NOMO-1 treated with dmso at 0.1 percent for 144 hours (cell line): ENCODE measurements around the gene SPDEF.

ENCODE experiments used
- DNase-seq: peaks from one replicate; lab custom pipeline; 2025; ENCODE audit not compliant: unreplicated experiment; lab: John Stamatoyannopoulos, UW

Gene SPDEF

GRCh38 chr6:34556031-34556471 lies at the start of gene SPDEF:
TSS of gene SPDEF (minus strand) at chr6:34556329. CDS start at chr6:34544455, 11,874 bp downstream.
- no peak for DNase-seq

DNA sequence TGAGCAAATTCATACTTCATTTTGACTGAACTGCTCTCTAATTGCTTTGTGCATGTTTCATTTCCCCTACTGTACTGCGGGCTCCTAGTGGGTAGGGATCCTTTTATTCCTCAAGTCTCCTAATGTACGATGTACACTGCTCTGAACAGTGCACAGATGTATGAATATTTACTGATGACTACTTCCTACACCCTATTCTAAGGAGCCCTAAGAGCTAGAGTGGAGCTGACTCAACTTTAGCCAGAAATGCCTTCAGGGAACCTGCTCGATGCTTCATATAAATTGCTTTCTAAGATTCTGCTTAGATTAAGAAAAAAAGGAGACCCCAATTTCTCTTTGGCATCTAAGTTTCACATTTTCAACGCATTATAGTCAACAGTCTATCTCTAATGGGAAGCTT lies 47.6 kb upstream of the SPDEF start:
- DNase-seq = no peak

DNA sequence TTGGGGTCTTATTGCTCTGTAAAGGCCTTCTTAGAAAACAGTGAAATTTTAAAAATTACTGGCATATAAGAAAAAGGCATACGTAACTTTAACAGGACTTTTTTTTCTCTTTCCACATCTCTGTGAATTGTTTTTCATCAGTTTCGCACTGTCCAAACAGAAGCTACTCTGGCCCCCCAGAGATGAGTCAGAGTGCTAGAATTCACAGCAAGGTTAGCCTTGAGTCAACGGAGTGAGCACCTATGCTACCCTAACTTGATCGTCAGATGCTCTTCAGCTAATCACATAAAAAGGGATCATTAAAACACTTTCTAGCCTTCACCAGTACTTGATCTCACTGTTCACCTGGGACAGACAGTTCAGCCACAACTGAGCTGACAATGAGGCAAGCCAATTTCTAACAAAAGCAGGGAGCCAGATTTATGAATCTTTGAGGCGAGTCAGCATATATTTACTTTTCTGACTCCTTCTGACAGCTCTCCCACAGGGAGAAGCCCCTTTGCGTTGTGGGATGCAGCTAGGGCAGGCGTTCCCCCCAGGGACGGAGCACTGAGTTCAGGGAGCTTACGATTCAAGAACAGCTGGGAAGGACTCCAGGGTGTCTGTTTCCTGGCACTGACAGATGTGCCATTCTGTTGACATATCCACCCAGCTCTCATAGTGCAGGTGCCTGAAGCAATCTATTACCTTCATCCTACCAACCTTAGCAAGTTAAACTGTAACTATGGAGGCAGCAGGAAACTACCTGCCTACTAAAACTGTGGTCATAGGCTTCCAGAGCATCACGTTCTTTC lies 46.4 kb upstream of the SPDEF start:
- no peak for DNase-seq

DNA sequence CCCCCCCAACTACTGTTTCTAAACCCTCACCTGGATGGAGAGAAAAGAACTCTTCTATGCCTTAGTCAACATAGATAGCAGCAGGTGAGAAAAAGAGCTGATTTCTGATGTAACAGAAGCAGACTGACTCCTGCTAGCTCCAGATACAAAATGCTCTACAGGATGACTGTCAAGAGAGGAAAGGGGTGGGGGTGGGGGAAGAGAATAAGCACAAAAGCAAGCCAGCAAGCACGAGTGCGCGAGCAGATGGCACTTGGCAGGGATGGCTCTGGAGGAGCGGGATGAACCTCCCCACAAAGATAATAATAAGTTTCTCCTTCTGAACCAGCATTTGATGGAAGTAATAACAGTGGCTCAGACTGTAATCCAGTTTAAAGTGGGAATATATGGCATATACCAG lies 45.6 kb upstream of the SPDEF start:
- DNase-seq = no peak

DNA sequence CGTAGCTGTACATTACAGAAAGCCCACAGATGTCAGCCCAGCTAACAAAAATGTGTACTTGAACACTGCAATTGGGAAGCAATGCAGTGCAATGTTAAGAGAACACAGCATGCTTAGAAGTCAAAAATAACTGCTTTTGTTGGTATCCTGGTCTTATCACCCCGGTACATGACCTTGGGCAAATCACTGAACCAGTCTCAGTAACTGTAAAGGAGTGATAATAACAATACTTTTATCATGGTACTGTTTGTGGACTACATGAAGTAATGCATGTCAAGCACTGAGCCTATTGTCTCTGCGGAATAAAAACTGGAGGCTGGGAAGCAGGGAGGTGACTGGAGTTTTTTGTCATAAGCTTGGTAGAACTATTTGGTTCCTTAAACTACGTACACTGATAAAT lies 44.7 kb upstream of the SPDEF start:
- DNase-seq = no peak

DNA sequence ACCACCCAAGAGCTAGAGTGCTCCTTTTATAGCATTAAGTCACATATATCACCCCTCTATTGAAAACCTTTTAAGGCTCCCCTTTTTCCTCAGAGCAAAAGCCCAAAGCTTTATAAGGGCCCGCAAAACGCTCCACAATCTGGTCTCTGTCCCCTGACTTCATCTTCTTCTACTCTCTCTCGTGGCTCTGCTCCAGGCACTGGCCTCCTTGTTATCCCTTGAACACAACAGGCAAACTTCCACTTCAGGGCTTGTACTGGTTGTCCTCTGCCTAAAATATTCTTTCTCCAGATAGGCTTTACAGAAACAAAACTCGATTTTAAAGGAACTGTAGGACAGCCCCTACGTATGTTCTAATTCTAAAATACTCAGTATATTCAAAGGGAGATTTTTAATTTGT lies 44.0 kb upstream of the SPDEF start:
- DNase-seq = no peak

DNA sequence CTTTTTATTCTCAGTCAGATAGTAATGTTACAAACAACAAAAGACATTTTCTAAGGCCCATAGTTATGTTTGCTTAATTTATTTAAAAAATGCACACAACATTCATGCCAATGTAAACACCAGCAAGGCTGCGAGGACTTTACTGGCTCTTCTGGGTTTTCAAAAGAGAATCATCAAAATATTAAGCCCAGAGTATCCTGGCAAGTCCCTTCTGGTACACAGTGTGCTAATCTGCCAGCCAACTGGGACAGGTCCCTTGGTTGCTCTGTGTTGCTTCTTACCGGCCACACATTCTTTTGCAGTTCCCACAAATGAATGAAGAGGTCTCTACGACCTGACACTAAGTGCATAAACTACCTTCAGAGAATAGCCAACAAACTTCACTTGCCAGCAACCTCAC lies 42.6 kb upstream of the SPDEF start:
- DNase-seq = no peak

DNA sequence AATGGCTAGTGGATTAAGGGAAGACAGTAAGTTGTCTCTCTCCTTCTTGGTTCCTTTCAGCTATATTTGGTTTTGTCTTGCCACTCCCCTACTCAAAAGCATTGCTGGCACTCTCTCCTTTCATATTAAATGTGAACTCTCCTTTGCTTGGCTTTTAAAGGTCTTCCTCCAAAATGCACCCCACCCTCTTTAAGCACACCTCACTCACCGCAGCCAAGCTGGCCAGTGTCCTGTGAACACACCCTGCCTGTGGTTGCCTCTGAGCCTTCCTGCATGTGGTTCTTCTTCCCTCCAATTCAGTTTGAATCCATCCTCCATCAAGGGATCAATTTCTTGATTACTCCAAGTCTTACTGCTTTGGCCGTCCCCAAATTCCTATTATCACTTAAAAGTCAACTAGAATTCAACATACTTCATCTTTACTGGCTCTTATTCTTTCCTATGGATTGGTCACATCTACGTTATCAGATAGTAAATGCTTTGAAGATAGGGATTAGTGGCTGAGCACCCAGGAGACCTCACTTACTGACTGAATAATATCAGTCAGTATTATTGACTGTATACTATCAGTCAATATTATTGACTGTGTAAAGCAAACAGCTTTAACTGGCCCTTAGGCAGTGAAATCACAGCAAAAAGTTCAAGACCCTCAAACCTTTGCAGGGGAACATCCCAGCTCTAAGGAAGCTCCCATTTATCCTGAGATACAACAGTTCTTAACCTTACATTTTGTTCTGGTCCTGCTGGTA lies 41.6 kb upstream of the SPDEF start:
- DNase-seq = no peak

- DNase-seq = no peak
Measured at GRCh38 chr6:34596798-34597197, 40.7 kb upstream of the SPDEF start.

DNA sequence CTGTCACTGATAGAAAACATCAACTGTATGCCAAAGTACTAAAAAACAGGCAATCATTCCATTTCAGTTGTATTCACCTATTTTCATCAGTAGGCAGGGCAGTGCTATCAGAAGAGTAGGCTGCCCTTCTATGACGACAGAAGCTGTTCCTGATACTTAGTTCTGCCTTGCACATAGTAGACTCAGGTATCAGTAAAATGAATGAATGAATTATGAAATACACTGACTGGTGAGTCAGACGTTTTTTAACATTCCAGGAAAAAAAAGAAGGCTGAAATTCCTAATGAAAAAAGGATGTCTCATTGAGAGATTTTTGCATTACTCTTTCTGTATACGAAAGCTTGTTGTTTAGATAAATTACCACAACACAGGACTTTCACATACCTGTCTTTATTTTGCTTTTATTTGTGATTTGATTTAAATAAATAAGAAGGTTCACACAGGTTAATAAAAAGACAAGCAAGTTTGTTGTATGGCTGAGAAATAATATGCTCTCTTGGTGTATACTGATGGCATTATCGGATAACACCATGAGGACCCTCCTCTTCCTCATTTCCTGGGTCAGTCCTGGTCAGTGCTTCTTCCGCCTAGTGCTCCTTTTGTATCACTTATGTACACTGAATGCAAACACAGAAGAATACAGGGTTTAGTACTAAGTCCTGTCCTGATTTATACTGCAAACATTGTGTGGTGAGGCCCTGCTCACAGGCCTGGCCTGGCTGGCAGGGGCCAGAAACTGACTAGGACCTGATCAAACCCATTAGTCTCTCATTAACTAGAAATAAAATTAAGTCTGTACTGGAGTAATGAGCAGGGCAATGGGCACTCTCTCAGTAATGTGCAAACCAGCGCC lies 39.4 kb upstream of the SPDEF start:
- DNase-seq = no peak

DNA sequence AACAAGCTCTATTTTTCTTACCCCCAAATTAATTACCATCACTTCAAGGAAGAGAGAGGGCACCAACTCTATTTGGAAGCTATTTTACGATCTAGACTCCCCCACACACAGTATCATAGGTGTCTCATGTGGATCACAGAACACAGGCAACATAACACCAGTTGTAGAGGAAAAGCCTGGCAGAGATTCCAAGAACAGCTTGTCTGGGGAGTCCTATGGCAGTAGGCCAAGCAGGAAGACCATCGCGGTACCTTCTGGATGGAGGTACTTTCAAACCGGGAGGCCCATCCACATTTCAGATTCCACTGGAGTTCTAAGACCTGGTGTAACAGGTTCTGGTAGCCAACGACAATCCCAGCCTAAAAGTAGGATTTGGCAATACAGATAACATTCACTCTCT lies 37.6 kb upstream of the SPDEF start:
- DNase-seq = no peak

DNA sequence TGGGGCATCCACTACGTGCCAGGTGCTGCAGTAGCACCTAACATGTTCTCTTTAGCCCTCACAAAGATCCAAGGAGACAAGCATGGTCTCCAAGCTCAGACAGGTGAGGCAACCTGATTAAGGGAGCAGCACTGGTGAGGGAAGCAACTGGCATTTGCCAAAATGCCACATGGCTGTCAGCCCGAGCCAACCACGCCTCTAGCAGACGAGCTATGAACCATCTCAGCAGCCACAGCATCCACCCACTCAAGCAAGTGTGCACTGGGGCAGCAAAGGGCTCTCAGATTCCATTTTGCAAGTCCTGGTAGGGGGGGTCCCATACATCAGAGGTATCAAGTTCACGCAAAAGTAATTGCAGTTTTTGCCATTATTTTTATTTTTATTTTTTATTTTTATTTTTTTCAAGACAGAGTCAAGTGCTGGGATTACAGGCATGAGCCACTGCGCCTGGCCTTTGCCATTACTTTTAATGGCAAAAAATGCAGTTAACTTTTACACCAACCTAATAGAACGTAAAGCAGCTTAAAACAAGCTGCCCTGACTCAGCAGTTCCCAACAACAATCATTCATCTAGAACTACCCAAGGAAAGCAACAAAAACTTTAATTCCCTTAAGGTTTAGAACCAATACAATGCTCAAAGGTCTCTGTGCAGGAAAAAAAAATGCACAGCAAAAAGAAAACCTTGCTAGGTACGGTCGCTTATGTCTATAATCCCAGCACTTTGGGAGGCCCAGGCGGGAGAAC lies 36.3 kb upstream of the SPDEF start:
- DNase-seq = no peak

- no peak for DNase-seq
Measured at GRCh38 chr6:34589691-34590090, 33.6 kb upstream of the SPDEF start.

DNA sequence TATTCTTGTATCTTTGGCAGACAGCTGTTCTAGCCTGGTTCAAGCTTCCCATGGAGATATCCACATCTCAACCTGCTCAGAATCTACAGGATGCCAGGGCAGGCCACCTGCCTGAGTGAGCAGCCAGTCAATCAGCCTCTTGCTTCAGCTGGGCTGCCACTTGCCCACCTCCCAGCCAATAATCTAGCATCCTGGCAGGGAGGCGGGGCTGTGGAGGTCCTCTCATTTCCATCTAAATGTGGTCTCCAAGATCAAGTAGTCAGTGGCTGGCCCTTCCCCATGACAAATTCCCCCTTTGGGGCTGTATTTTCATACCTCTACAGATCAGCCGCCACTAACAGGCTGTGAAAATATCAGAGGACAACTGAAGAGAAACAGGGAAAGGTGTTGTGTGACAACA lies 33.0 kb upstream of the SPDEF start:
- no peak for DNase-seq

- DNase-seq = no peak
Measured at GRCh38 chr6:34587851-34588250, 31.7 kb upstream of the SPDEF start.

DNA sequence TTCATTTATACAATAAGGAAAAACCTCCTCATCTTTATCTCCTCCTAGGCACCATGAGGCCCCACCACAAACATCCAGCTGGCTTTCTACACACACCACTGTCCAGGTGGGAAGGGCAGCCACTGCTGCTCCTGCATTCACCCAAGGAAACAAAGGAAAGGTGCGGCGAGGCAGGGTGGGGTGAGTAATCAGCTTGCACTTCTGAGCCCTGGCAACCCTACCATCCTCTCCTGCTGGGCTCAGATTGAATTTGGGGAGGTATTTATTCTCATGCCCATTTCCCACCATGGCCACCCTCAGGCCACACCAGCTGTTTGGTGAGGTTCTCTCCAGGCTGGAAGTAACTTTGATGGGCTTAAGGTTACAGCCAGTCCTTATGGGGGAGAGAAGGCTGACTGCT lies 31.2 kb upstream of the SPDEF start:
- DNase-seq = no peak

GRCh38 chr6:34586327-34587040 lies 30.4 kb upstream of the SPDEF start:
- no peak for DNase-seq

GRCh38 chr6:34585512-34586061 lies 29.5 kb upstream of the SPDEF start:
- DNase-seq = no peak

DNA sequence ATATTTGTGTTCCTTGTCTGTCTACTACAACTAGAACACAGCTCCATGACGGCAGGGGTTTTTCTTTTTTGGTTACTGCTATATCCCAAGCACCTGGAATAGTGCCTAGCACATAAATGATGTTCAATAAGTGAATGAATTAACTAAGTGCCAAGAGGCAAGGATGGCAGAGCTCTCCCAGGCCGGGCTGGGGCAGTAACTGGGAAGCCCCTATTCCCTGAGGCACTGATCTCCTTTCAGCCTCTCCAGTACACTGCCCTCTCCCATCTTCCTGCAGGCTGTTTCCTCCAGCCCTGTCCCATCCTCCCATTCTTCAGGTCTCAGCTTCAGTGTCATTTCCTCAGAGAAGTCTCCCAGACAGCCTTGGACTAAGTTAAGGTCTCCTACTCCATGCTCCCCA lies 29.0 kb upstream of the SPDEF start:
- no peak for DNase-seq

GRCh38 chr6:34584694-34585093 lies 28.6 kb upstream of the SPDEF start:
- no peak for DNase-seq
